ENCODE data around the gene FFAR3.

FFAR3 gene

DNA sequence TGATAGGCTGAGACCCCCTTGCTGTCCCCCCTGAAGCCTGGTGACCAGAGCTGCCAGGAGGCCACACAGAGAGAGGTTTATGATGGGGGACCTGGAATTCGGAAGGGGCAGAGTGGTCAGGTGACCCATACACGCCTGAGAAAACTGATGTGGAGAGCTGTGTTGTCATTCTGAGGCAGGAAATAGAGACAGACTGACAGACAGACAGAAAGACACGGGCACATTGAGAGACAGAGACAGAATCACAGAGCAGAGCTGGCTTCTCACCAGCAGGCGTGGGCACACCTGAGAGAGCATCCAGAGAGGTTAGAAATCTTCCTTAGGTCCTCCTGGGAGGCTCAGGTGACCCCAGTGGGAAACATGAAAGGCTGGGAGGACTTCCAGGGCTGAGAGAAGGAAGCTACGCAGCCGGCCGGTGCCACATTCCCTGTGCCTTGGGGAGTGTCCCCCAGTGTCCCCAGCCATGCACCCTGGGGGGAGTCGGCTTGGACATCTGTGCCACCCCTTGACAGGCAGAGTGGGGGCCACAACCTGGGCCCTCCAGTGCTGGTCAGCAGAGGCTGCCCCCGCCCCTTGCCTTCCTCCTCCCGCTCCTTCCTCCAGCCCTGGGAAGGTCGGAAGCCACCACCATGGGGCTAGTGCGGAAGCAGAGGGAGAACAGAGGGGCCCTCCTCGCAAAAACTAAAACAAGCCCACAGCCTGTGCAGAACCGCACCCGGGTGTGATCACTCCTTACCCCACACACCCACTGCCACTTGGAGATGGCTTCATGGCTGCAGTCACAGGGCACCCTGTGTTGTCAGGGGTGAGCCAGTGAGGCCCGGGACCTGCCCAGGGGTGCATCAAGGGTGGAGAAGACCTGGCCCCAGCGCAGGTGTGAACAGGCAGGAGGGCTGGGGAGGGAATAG is 8.4 kb upstream of the FFAR3 start:
- H3K9ac ChIP-seq (ENCODE audit: low read length) = no peak overlapping the region
- no peak overlapping the region for H3K4me3 ChIP-seq (ENCODE audit: low read depth, low read length, poor library complexity, severe bottlenecking)
- H3F3A ChIP-seq (ENCODE audit: insufficient read depth, low read length) = no peaks in the 10 kb centered on the region
- H3K79me2 ChIP-seq (ENCODE audit: insufficient read depth, low read length) = no peaks in the 10 kb centered on the region
- no peaks in the 10 kb centered on the region for H3K9me2 ChIP-seq (ENCODE audit: low read depth, low read length)
- peaks cover 19% of the 10 kb centered on the region for H3K36me3 ChIP-seq (ENCODE audit: insufficient read depth, low read length)
- no peak overlapping the region for H3K4me2 ChIP-seq (ENCODE audit: low read length)
- no peaks in the 10 kb centered on the region for H4K20me1 ChIP-seq (ENCODE audit: insufficient read depth, low read length)
- no peak overlapping the region for H2AFZ ChIP-seq (ENCODE audit: low read length)
- no peak overlapping the region for H3K27ac ChIP-seq (ENCODE audit: low read depth, low read length, poor library complexity, severe bottlenecking)
- TF ChIP-seq, protein P1, sequence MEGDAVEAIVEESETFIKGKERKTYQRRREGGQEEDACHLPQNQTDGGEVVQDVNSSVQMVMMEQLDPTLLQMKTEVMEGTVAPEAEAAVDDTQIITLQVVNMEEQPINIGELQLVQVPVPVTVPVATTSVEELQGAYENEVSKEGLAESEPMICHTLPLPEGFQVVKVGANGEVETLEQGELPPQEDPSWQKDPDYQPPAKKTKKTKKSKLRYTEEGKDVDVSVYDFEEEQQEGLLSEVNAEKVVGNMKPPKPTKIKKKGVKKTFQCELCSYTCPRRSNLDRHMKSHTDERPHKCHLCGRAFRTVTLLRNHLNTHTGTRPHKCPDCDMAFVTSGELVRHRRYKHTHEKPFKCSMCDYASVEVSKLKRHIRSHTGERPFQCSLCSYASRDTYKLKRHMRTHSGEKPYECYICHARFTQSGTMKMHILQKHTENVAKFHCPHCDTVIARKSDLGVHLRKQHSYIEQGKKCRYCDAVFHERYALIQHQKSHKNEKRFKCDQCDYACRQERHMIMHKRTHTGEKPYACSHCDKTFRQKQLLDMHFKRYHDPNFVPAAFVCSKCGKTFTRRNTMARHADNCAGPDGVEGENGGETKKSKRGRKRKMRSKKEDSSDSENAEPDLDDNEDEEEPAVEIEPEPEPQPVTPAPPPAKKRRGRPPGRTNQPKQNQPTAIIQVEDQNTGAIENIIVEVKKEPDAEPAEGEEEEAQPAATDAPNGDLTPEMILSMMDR (IDR thresholded peaks at IDR 0.05; ENCODE audit: low read length) = no peak
- TF ChIP-seq EZH2 (IDR thresholded peaks at IDR 0.05; ENCODE audit: borderline replicate concordance, low read length) = no peak
- H3K4me1 ChIP-seq (ENCODE audit: insufficient read depth, low read length, severe bottlenecking) = peaks cover 36% of the 10 kb centered on the region
- H3K27me3 ChIP-seq (ENCODE audit: insufficient read depth, low read length) = no peaks in the 10 kb centered on the region
- no peaks in the 10 kb centered on the region for H3K9me3 ChIP-seq (ENCODE audit: low read length)

DNA sequence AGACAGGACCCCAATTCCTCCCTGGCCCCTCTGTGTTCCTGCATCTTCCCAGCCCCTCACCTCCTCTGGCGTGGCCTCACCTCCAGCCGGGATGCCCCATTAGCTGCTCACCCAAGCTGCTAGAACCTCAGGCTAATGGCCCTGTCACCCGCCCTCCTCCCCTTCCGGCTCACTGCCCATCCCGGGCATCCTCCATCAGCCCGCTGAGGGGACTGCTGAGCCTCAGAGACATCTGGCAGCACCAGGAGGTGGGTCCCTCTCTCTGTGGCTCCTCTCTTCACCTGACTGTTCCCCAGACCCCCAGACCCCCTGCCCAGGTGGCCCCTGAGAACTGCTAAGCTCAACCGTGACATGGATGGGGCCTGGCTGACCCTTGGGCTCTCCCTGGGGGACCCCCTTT is 7.7 kb upstream of the FFAR3 start:
- Histone ChIP-seq H3K27ac (ENCODE audit: low read depth, low read length, poor library complexity, severe bottlenecking) (no peak overlapping the region), H4K20me1 (ENCODE audit: insufficient read depth, low read length) (no peaks in the 10 kb centered on the region), H3K9me3 (ENCODE audit: low read length) (no peaks in the 10 kb centered on the region), H3K4me2 (ENCODE audit: low read length) (no peak overlapping the region), H3K9ac (ENCODE audit: low read length) (no peak overlapping the region), H3K27me3 (ENCODE audit: insufficient read depth, low read length) (no peaks in the 10 kb centered on the region), H3K79me2 (ENCODE audit: insufficient read depth, low read length) (no peaks in the 10 kb centered on the region), H3K4me3 (ENCODE audit: low read depth, low read length, poor library complexity, severe bottlenecking) (no peak overlapping the region), H3K36me3 (ENCODE audit: insufficient read depth, low read length) (peaks cover 11% of the 10 kb centered on the region), H2AFZ (ENCODE audit: low read length) (no peak overlapping the region), H3F3A (ENCODE audit: insufficient read depth, low read length) (no peaks in the 10 kb centered on the region), H3K4me1 (ENCODE audit: insufficient read depth, low read length, severe bottlenecking) (peaks cover 28% of the 10 kb centered on the region), H3K9me2 (ENCODE audit: low read depth, low read length) (no peaks in the 10 kb centered on the region)
- TF ChIP-seq EZH2 (IDR thresholded peaks at IDR 0.05; ENCODE audit: borderline replicate concordance, low read length) = no peak
- TF ChIP-seq, protein P1 (IDR thresholded peaks at IDR 0.05; ENCODE audit: low read length) = no peak

- Histone ChIP-seq H3K9ac (ENCODE audit: low read length) (no peak overlapping the region), H3K4me3 (ENCODE audit: low read depth, low read length, poor library complexity, severe bottlenecking) (no peak overlapping the region), H3K27ac (ENCODE audit: low read depth, low read length, poor library complexity, severe bottlenecking) (no peak overlapping the region), H3K36me3 (ENCODE audit: insufficient read depth, low read length) (peaks cover 1% of the 10 kb centered on the region), H3K9me2 (ENCODE audit: low read depth, low read length) (no peaks in the 10 kb centered on the region), H3K4me2 (ENCODE audit: low read length) (no peak overlapping the region), H4K20me1 (ENCODE audit: insufficient read depth, low read length) (no peaks in the 10 kb centered on the region), H3K27me3 (ENCODE audit: insufficient read depth, low read length) (no peaks in the 10 kb centered on the region), H3F3A (ENCODE audit: insufficient read depth, low read length) (no peaks in the 10 kb centered on the region), H3K9me3 (ENCODE audit: low read length) (no peaks in the 10 kb centered on the region), H3K4me1 (ENCODE audit: insufficient read depth, low read length, severe bottlenecking) (peaks cover 18% of the 10 kb centered on the region), H3K79me2 (ENCODE audit: insufficient read depth, low read length) (no peaks in the 10 kb centered on the region), H2AFZ (ENCODE audit: low read length) (no peak overlapping the region)
- no peak for TF ChIP-seq EZH2 (IDR thresholded peaks at IDR 0.05; ENCODE audit: borderline replicate concordance, low read length)
- TF ChIP-seq, protein P1 (IDR thresholded peaks at IDR 0.05; ENCODE audit: low read length) = no peak
Observed at GRCh38 chr19:35351411-35352176, 6.7 kb upstream of the FFAR3 start.

Measured in OCI-LY1 (cell line).